Body of pancreas (tissue), 4 donors: ENCODE measurements around the gene MAP3K7CL.

Experiments used
- POLR2A ChIP-seq, 3 donors: fragments of 450-650 bp; IDR thresholded peaks; one replicate each; pipeline ENCODE4 v1.6.1; 2016; ENCODE audit warnings: antibody characterized with exemption in 3 of 3, mild to moderate bottlenecking in 2 of 3
- TF ChIP-seq, protein P1 (sequence below), 7 experiments: fragments of 450-650 bp in 4 of 7; fragments of 200-600 bp in 3 of 7; sonication (generic) in 3 of 7; IDR thresholded peaks; one replicate each; pipeline ENCODE4 v1.5.1; 2016 to 2019; ENCODE audit warnings: antibody characterized with exemption in 7 of 7

DNA sequence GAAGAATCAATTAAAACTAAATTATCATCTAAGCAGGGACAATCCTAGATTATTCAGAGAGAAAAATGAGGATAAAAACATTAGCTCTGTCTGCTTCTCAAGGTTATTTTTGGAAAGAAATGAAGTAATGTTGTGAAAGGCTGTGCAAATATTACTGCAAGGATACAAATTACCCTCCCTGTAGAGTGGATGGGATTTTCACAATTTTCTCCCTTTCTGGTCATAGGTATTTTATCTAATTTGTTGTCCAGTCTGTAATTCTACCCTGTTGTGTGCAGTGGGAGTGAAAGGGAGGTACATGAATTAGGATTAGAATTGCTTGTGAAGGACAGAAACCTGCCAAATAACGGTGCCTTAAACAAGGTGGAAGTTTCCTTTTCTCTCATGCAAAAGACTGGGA lies 54.7 kb downstream of the MAP3K7CL start:
- TF ChIP-seq, protein P1, sequence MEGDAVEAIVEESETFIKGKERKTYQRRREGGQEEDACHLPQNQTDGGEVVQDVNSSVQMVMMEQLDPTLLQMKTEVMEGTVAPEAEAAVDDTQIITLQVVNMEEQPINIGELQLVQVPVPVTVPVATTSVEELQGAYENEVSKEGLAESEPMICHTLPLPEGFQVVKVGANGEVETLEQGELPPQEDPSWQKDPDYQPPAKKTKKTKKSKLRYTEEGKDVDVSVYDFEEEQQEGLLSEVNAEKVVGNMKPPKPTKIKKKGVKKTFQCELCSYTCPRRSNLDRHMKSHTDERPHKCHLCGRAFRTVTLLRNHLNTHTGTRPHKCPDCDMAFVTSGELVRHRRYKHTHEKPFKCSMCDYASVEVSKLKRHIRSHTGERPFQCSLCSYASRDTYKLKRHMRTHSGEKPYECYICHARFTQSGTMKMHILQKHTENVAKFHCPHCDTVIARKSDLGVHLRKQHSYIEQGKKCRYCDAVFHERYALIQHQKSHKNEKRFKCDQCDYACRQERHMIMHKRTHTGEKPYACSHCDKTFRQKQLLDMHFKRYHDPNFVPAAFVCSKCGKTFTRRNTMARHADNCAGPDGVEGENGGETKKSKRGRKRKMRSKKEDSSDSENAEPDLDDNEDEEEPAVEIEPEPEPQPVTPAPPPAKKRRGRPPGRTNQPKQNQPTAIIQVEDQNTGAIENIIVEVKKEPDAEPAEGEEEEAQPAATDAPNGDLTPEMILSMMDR (IDR thresholded peaks at IDR 0.05), result no peak
- no peak for TF ChIP-seq POLR2A (IDR thresholded peaks at IDR 0.05)
